ENCODE measurements around the gene MYT1. TPM values are rescaled to one million over a fixed set of nuclear protein-coding genes. Genes with fewer than 3 reads are reported as not detected.

The MYT1 gene
- total RNA-seq, 1 experiment from 2014 or later, result 0.69 TPM

DNA sequence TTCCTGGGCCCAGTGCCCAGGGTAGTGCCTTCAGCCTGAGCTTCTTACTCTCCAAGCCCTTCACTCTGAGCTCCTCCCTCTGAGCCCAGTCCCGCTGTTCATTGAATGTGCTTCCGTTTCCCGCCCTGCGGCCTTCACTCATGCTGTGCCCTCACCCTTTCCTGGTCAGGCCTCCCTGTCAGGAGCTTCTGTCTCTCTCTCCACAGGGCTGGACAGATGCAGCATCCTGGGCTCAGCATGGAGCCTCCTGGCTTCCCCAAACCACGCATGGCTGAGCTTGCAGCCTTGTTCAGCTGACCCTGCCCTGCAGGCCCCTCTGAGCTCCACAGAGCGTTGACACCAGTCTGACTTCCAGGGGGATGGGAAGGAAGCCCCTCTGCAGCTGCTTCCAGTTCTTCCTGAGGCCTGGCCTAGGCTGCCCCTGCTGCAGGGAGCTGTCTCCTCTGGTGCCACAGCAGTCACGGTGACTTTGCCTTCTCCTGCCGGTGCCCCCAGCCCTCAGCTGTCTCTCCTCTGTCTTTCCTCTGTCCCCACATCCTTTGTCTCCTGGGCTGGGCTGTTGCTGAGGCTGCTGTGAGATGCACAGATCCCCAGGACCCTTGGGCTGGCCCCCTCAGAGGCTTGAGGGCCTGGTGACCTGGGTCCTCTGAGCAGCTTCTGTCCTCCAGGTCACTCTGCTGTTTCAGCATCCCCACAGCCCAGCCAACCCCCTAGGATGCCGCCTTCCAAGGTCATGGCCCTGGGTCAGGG, 7.9 kb upstream of the MYT1 start:
- Histone ChIP-seq H3K27me3 (ENCODE audit: control insufficient read depth, insufficient read depth, low read length) (peaks cover 10% of the 10 kb centered on the region), H3K36me3 (replicated peaks; ENCODE audit: control insufficient read depth, insufficient read depth, low read length) (no peaks in the 10 kb centered on the region), H3K4me3 (ENCODE audit: insufficient read depth, low read depth, low read length) (no peak overlapping the region)
- DNase-seq, result peak; percentile 62

GRCh38 chr20:64156886-64157875, 7.1 kb upstream of the MYT1 start:
- DNase-seq, result peak; percentile 47
- no peak overlapping the region for H3K4me3 ChIP-seq (ENCODE audit: insufficient read depth, low read depth, low read length)
- peaks cover 11% of the 10 kb centered on the region for H3K27me3 ChIP-seq (ENCODE audit: control insufficient read depth, insufficient read depth, low read length)
- H3K36me3 ChIP-seq (replicated peaks; ENCODE audit: control insufficient read depth, insufficient read depth, low read length), result no peaks in the 10 kb centered on the region

GRCh38 chr20:64157878-64158277, 6.4 kb upstream of the MYT1 start:
- H3K4me3 ChIP-seq (ENCODE audit: insufficient read depth, low read depth, low read length), result no peak overlapping the region
- no peaks in the 10 kb centered on the region for H3K36me3 ChIP-seq (replicated peaks; ENCODE audit: control insufficient read depth, insufficient read depth, low read length)
- H3K27me3 ChIP-seq (ENCODE audit: control insufficient read depth, insufficient read depth, low read length), result peaks cover 11% of the 10 kb centered on the region
- DNase-seq, result no peak

GRCh38 chr20:64158346-64159285, 5.6 kb upstream of the MYT1 start:
- peaks cover 11% of the 10 kb centered on the region for H3K27me3 ChIP-seq (ENCODE audit: control insufficient read depth, insufficient read depth, low read length)
- peak; percentile 36 for DNase-seq
- no peak overlapping the region for H3K4me3 ChIP-seq (ENCODE audit: insufficient read depth, low read depth, low read length)
- no peaks in the 10 kb centered on the region for H3K36me3 ChIP-seq (replicated peaks; ENCODE audit: control insufficient read depth, insufficient read depth, low read length)

DNA sequence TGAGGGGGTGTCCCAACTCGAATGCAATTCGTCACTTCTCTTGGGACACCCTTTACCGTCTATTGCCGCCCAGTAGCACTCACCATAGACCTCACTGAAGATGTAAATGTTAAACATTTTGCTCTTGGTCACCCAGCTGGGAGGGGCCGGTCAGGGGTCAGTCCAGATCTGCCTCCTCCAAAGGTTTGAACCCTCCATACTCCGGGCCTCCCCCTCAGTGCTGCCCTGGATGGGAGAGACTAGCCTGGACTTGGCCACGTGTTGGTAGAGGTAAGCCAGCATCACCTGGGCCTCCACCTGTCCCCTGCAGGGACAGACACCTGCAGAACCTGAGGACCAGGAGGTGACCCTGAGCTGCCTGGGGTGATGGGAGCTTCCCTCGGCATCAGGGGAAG, 5.0 kb upstream of the MYT1 start:
- Histone ChIP-seq H3K36me3 (replicated peaks; ENCODE audit: control insufficient read depth, insufficient read depth, low read length) (no peaks in the 10 kb centered on the region), H3K4me3 (ENCODE audit: insufficient read depth, low read depth, low read length) (no peak overlapping the region), H3K27me3 (ENCODE audit: control insufficient read depth, insufficient read depth, low read length) (peaks cover 11% of the 10 kb centered on the region)
- peak; percentile 43 for DNase-seq

GRCh38 chr20:64159711-64160110, 4.5 kb upstream of the MYT1 start:
- H3K4me3 ChIP-seq (ENCODE audit: insufficient read depth, low read depth, low read length), result no peak overlapping the region
- DNase-seq, result peak; percentile 68
- H3K27me3 ChIP-seq (ENCODE audit: control insufficient read depth, insufficient read depth, low read length), result peaks cover 11% of the 10 kb centered on the region
- H3K36me3 ChIP-seq (replicated peaks; ENCODE audit: control insufficient read depth, insufficient read depth, low read length), result no peaks in the 10 kb centered on the region

GRCh38 chr20:64160118-64160517, 4.1 kb upstream of the MYT1 start:
- H3K36me3 ChIP-seq (replicated peaks; ENCODE audit: control insufficient read depth, insufficient read depth, low read length), result no peaks in the 10 kb centered on the region
- H3K27me3 ChIP-seq (ENCODE audit: control insufficient read depth, insufficient read depth, low read length), result peaks cover 11% of the 10 kb centered on the region
- DNase-seq, result peak; percentile 80
- H3K4me3 ChIP-seq (ENCODE audit: insufficient read depth, low read depth, low read length), result no peak overlapping the region

DNA sequence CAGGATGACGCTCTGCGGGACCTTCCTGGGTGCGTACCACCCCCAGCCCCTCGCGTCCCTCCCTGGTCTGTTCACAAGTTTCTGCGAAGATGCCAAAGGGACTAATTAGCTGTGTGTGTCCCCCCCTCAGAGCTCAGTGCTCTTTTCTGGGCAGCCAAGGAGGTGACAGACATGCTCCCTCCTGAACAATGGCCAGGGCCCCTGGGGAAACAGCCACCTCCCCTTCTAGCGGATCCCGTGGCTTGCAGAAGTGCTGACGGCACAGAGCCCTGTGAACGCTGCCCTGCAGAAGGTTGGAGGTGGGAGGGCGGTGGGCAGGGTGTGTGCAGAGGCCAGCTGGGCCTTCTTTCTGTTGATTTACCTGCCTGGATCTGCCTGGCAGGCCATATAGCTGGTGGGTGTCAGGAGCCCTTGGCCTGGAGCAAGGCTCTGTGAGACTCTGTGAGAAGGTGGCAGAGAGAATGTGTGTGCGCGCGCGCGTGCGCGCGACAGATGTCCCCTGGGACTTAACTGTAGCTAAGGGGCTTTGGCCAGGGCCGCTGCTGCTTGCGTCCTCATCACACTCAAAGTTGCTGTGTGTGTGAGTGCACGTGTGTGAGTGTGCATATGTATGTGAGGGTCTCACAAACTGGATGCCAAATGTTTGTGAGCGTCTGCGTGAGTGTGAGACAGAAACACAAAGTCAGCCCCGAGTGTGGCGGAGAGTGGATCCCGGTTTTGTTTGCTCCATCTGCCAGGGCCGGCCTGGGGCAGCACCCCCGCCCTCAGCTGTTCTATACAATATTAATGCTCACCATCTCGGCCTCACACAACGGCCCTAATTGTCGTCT, 3.5 kb upstream of the MYT1 start:
- Histone ChIP-seq H3K36me3 (replicated peaks; ENCODE audit: control insufficient read depth, insufficient read depth, low read length) (no peaks in the 10 kb centered on the region), H3K4me3 (ENCODE audit: insufficient read depth, low read depth, low read length) (no peak overlapping the region), H3K27me3 (ENCODE audit: control insufficient read depth, insufficient read depth, low read length) (peaks cover 11% of the 10 kb centered on the region)
- DNase-seq, result no peak

- H3K4me3 ChIP-seq (ENCODE audit: insufficient read depth, low read depth, low read length), result no peak overlapping the region
- peak; percentile 95 for DNase-seq
- H3K27me3 ChIP-seq (ENCODE audit: control insufficient read depth, insufficient read depth, low read length), result peaks cover 11% of the 10 kb centered on the region
Measured at GRCh38 chr20:64161356-64162238, 2.7 kb upstream of the MYT1 start.

DNA sequence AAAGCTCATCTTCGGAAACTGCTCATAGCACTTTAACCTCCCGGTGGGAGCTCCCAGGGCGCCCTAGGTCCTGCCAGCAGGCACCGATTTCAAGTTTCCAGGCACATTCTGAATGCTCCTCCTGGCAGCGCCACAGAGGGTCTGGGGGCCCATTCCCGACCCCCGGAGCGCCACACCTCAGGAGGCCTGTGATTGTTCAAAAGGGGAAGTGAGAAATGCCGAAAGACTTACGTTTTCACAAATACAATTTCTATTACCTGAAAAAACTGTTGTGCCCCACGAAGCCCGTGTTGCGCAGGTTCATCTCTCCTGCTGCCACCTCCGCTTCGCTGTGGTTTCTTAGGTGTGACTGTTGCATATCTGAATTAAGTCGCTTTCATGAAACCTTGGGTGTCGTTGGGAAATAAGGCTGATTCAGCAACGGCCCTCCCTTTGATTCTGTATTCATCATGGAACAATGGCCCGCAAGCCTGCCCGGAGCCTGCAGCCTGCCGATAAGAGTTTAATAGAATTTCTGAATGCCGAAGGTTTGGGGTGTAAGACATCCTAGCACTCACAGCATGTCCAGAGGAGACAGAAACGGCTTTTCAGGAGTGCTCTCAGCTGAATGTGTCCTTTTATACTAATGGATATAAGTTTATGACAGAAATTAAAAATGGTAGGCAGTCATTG, 1.9 kb upstream of the MYT1 start:
- no peak for DNase-seq
- Histone ChIP-seq H3K36me3 (replicated peaks; ENCODE audit: control insufficient read depth, insufficient read depth, low read length) (no peaks in the 10 kb centered on the region), H3K27me3 (ENCODE audit: control insufficient read depth, insufficient read depth, low read length) (peaks cover 11% of the 10 kb centered on the region), H3K4me3 (ENCODE audit: insufficient read depth, low read depth, low read length) (no peak overlapping the region)

More at GRCh38 chr20:64161356-64162238, 2.7 kb upstream of the MYT1 start:
- H3K36me3 ChIP-seq (replicated peaks; ENCODE audit: control insufficient read depth, insufficient read depth, low read length), result no peaks in the 10 kb centered on the region

GRCh38 chr20:64163776-64164122, 503 bp upstream of the MYT1 start:
- DNase-seq, result no peak
- H3K4me3 ChIP-seq (ENCODE audit: insufficient read depth, low read depth, low read length), result no peak overlapping the region
- H3K27me3 ChIP-seq (ENCODE audit: control insufficient read depth, insufficient read depth, low read length), result peaks cover 11% of the 10 kb centered on the region
- H3K36me3 ChIP-seq (replicated peaks; ENCODE audit: control insufficient read depth, insufficient read depth, low read length), result no peaks in the 10 kb centered on the region

GRCh38 chr20:64165866-64166600, 1.8 kb downstream of the MYT1 start:
- DNase-seq, result no peak
- Histone ChIP-seq H3K36me3 (replicated peaks; ENCODE audit: control insufficient read depth, insufficient read depth, low read length) (no peaks in the 10 kb centered on the region), H3K27me3 (ENCODE audit: control insufficient read depth, insufficient read depth, low read length) (peaks cover 4% of the 10 kb centered on the region), H3K4me3 (ENCODE audit: insufficient read depth, low read depth, low read length) (no peak overlapping the region)

All from H7 (cell line).